Adipocyte (in vitro differentiated cells): ENCODE measurements around the gene TMEM87B.

Experiments used
- DNase-seq: peaks from one replicate; pipeline ENCODE4 v3.0.0-alpha.2; 2015; ENCODE audit warnings: low read depth
- H3K27me3 ChIP-seq: replicated peaks from 2 replicates; pipeline ENCODE4 v1.7.0; 2013; ENCODE audit warnings: mild to moderate bottlenecking, low read length, moderate library complexity; ENCODE audit not compliant: control insufficient read depth, insufficient read depth
- H3K36me3 ChIP-seq: 2 replicates; pipeline ENCODE4 v1.7.0; 2013; ENCODE audit warnings: low read length, mild to moderate bottlenecking, moderate library complexity; ENCODE audit not compliant: control insufficient read depth, insufficient read depth, severe bottlenecking
- H3K4me1 ChIP-seq: 2 replicates; pipeline ENCODE4 v1.7.0; 2013; ENCODE audit warnings: mild to moderate bottlenecking, low read length, moderate library complexity; ENCODE audit not compliant: control insufficient read depth, insufficient read depth
- H3K4me3 ChIP-seq: 2 replicates; pipeline ENCODE4 v1.7.0; 2013; ENCODE audit warnings: mild to moderate bottlenecking, low read length, moderate library complexity
- H3K9ac ChIP-seq: 2 replicates; pipeline ENCODE4 v1.7.0; 2013; ENCODE audit warnings: mild to moderate bottlenecking, low read length, moderate library complexity
- H3K9me3 ChIP-seq: 2 replicates; pipeline ENCODE4 v1.7.0; 2013; ENCODE audit warnings: mild to moderate bottlenecking, low read length, moderate library complexity; ENCODE audit not compliant: control insufficient read depth

The TMEM87B gene

GRCh38 chr2:112074506-112074905, 19.4 kb downstream of the TMEM87B start:
- DNase-seq: peak; percentile 19
- Histone ChIP-seq H3K36me3 (peaks cover 28% of the 10 kb centered on the region), H3K4me3 (no peak overlapping the region), H3K4me1 (peaks cover 15% of the 10 kb centered on the region), H3K9me3 (peaks cover 9% of the 10 kb centered on the region), H3K27me3 (no peaks in the 10 kb centered on the region), H3K9ac (no peak overlapping the region)

GRCh38 chr2:112075490-112076260, 20.6 kb downstream of the TMEM87B start:
- no peak overlapping the region for H3K4me3 ChIP-seq
- peaks cover 15% of the 10 kb centered on the region for H3K4me1 ChIP-seq
- DNase-seq: peak; percentile 35
- no peak overlapping the region for H3K9ac ChIP-seq
- peaks cover 24% of the 10 kb centered on the region for H3K36me3 ChIP-seq
- H3K27me3 ChIP-seq: no peaks in the 10 kb centered on the region
- peaks cover 9% of the 10 kb centered on the region for H3K9me3 ChIP-seq

GRCh38 chr2:112077814-112078213, 22.7 kb downstream of the TMEM87B start:
- H3K4me1 ChIP-seq: peaks cover 24% of the 10 kb centered on the region
- no peak for DNase-seq
- peaks cover 9% of the 10 kb centered on the region for H3K9me3 ChIP-seq
- H3K9ac ChIP-seq: no peak overlapping the region
- H3K4me3 ChIP-seq: no peak overlapping the region
- peaks cover 44% of the 10 kb centered on the region for H3K36me3 ChIP-seq
- H3K27me3 ChIP-seq: no peaks in the 10 kb centered on the region

- Histone ChIP-seq H3K4me1 (peaks cover 45% of the 10 kb centered on the region), H3K4me3 (no peak overlapping the region), H3K36me3 (peaks cover 58% of the 10 kb centered on the region), H3K27me3 (no peaks in the 10 kb centered on the region), H3K9me3 (no peaks in the 10 kb centered on the region), H3K9ac (no peak overlapping the region)
- no peak for DNase-seq
Observed at GRCh38 chr2:112081262-112081661, 26.2 kb downstream of the TMEM87B start.

- Histone ChIP-seq H3K9me3 (no peaks in the 10 kb centered on the region), H3K36me3 (peaks cover 76% of the 10 kb centered on the region), H3K9ac (peak overlapping the region; percentile 63), H3K4me1 (peaks cover 37% of the 10 kb centered on the region), H3K4me3 (no peak overlapping the region), H3K27me3 (no peaks in the 10 kb centered on the region)
- DNase-seq: no peak
Observed at GRCh38 chr2:112084689-112085374, 29.8 kb downstream of the TMEM87B start.

- H3K36me3 ChIP-seq: peaks cover 81% of the 10 kb centered on the region
Observed at GRCh38 chr2:112085375-112085730, 30.3 kb downstream of the TMEM87B start.

GRCh38 chr2:112085916-112086669, 31.0 kb downstream of the TMEM87B start:
- Histone ChIP-seq H3K36me3 (peaks cover 80% of the 10 kb centered on the region), H3K27me3 (no peaks in the 10 kb centered on the region), H3K9me3 (no peaks in the 10 kb centered on the region), H3K4me3 (peak overlapping the region; percentile 45), H3K9ac (peak overlapping the region; percentile 63), H3K4me1 (peaks cover 33% of the 10 kb centered on the region)
- DNase-seq: no peak

More at GRCh38 chr2:112085375-112085730, 30.3 kb downstream of the TMEM87B start:
- DNase-seq: no peak
- H3K9ac ChIP-seq: peak overlapping the region; percentile 63
- no peaks in the 10 kb centered on the region for H3K9me3 ChIP-seq
- peak overlapping the region; percentile 45 for H3K4me3 ChIP-seq
- peaks cover 37% of the 10 kb centered on the region for H3K4me1 ChIP-seq
- H3K27me3 ChIP-seq: no peaks in the 10 kb centered on the region

- H3K9ac ChIP-seq: no peak overlapping the region
- peaks cover 36% of the 10 kb centered on the region for H3K4me1 ChIP-seq
- H3K36me3 ChIP-seq: peaks cover 72% of the 10 kb centered on the region
- no peaks in the 10 kb centered on the region for H3K27me3 ChIP-seq
- H3K4me3 ChIP-seq: no peak overlapping the region
- H3K9me3 ChIP-seq: no peaks in the 10 kb centered on the region
- DNase-seq: no peak
Observed at GRCh38 chr2:112087346-112088020, 32.4 kb downstream of the TMEM87B start.

GRCh38 chr2:112089375-112089774, 34.3 kb downstream of the TMEM87B start:
- Histone ChIP-seq H3K36me3 (peaks cover 54% of the 10 kb centered on the region), H3K9ac (no peak overlapping the region), H3K4me3 (no peak overlapping the region), H3K27me3 (no peaks in the 10 kb centered on the region), H3K9me3 (no peaks in the 10 kb centered on the region), H3K4me1 (peaks cover 51% of the 10 kb centered on the region)
- no peak for DNase-seq

GRCh38 chr2:112092286-112093041, 37.4 kb downstream of the TMEM87B start:
- Histone ChIP-seq H3K4me1 (peaks cover 46% of the 10 kb centered on the region), H3K9ac (peak overlapping the region; percentile 52), H3K27me3 (no peaks in the 10 kb centered on the region), H3K4me3 (peak overlapping the region; percentile 35), H3K9me3 (no peaks in the 10 kb centered on the region), H3K36me3 (peaks cover 37% of the 10 kb centered on the region)
- peak; percentile 69 for DNase-seq
